GM12864 (cell line): Measurements from ENCODE around the gene ATP6V1B1.

Experiments
- DNase-seq: peaks from one replicate; pipeline ENCODE4 v3.0.0-alpha.2; 2011; ENCODE audit warnings: low read depth
- H3K4me3 ChIP-seq: 2 replicates; pipeline ENCODE4 v1.5.1; 2011; ENCODE audit warnings: mild to moderate bottlenecking, low read depth, low read length, control low read depth
- CTCF ChIP-seq: IDR thresholded peaks from 2 replicates; pipeline ENCODE4 v1.5.1; 2011; ENCODE audit warnings: low read depth, mild to moderate bottlenecking, moderate library complexity, low read length, control low read depth, inconsistent platforms; ENCODE audit errors: missing control alignments

Gene ATP6V1B1

GRCh38 chr2:70957798-70958197 lies 22.1 kb downstream of the ATP6V1B1 start:
- TF ChIP-seq CTCF, result no peak
- no peak overlapping the region for H3K4me3 ChIP-seq
- no peak for DNase-seq

GRCh38 chr2:70958759-70959158 lies 23.1 kb downstream of the ATP6V1B1 start:
- DNase-seq, result no peak
- no peak overlapping the region for H3K4me3 ChIP-seq
- no peak for TF ChIP-seq CTCF

- TF ChIP-seq CTCF, result no peak
- no peak for DNase-seq
Observed at GRCh38 chr2:70959271-70959761, 23.6 kb downstream of the ATP6V1B1 start.

GRCh38 chr2:70959851-70960832 lies 24.4 kb downstream of the ATP6V1B1 start:
- TF ChIP-seq CTCF, result peak; percentile 51
- H3K4me3 ChIP-seq, result no peak overlapping the region
- no peak for DNase-seq

More at GRCh38 chr2:70959271-70959761, 23.6 kb downstream of the ATP6V1B1 start:
- H3K4me3 ChIP-seq, result no peak overlapping the region

GRCh38 chr2:70960833-70961647 lies 25.3 kb downstream of the ATP6V1B1 start:
- no peak for DNase-seq
- TF ChIP-seq CTCF, result no peak
- H3K4me3 ChIP-seq, result no peak overlapping the region

- TF ChIP-seq CTCF, result no peak
- H3K4me3 ChIP-seq, result no peak overlapping the region
- no peak for DNase-seq
Observed at GRCh38 chr2:70961648-70961994, 25.9 kb downstream of the ATP6V1B1 start.
